ENCODE results near the gene EDEM1.

Gene EDEM1

GRCh38 chr3:5264093-5264600, 76.6 kb downstream of the EDEM1 start:
- TF ChIP-seq ZFX (IDR thresholded peaks at IDR 0.05) (no peak), CTCF (conservative IDR thresholded peaks at IDR 0.05) (no peak)
- H3K27ac ChIP-seq = peak overlapping the region; percentile 65

- no peak for TF ChIP-seq ZFX (IDR thresholded peaks at IDR 0.05)
- TF ChIP-seq CTCF (conservative IDR thresholded peaks at IDR 0.05) = no peak
- H3K27ac ChIP-seq = peak overlapping the region; percentile 65
These were observed 77.6 kb downstream of the EDEM1 start for GRCh38 chr3:5264896-5265770.

GRCh38 chr3:5267252-5267651, 79.7 kb downstream of the EDEM1 start:
- no peak for TF ChIP-seq CTCF (conservative IDR thresholded peaks at IDR 0.05)
- no peak overlapping the region for H3K27ac ChIP-seq

- TF ChIP-seq ZFX (IDR thresholded peaks at IDR 0.05) (no peak), CTCF (conservative IDR thresholded peaks at IDR 0.05) (no peak)
- no peak overlapping the region for H3K27ac ChIP-seq
These were observed 80.4 kb downstream of the EDEM1 start for GRCh38 chr3:5267889-5268288.
